CD4-positive, alpha-beta T cell (primary cell): ENCODE data around the gene HERC6. TPM values are rescaled to one million over a fixed set of nuclear protein-coding genes. Genes with fewer than 3 reads are reported as not detected.

Experiments used
- ATAC-seq: fragments of 200-7000 bp; cut with Tn5 transposase; one replicate; pipeline ENCODE4 v1.10.0; 2022; ENCODE audit warnings: mild to moderate bottlenecking; ENCODE audit not compliant: poor library complexity
- CTCF ChIA-PET: fragments of 350-600 bp; sonication (Branson Sonifier 250); formaldehyde crosslinking; loops from one replicate; lab custom pipeline; 2021; ENCODE audit warnings: antibody characterized with exemption, inconsistent platforms; lab: Charles Lee
- POLR2A ChIA-PET: fragments of 350-600 bp; sonication (Branson Sonifier 250); formaldehyde crosslinking; loops from one replicate; lab custom pipeline; 2021; ENCODE audit warnings: antibody characterized with exemption, inconsistent platforms; lab: Charles Lee
- DNase-seq, 14 experiments: peaks; one replicate each; pipeline ENCODE4 v3.0.0-alpha.2; 2013 to 2020; ENCODE audit warnings: mixed read lengths in 2 of 14
- H3K27ac ChIP-seq, 2 donors: one replicate each; pipeline versions ENCODE4 v1.5.1 to v1.7.0; 2013; ENCODE audit warnings: low read length in 2 of 2, low read depth in 1 of 2, mild to moderate bottlenecking in 1 of 2
- H3K27me3 ChIP-seq, 2 experiments: 1 replicate in 1 of 2; 2 replicates in 1 of 2; pipeline versions ENCODE4 v1.6.1 to v1.7.0; 2013; ENCODE audit warnings: low read length in 2 of 2, control low read depth in 1 of 2, mild to moderate bottlenecking in 1 of 2, moderate library complexity in 1 of 2; ENCODE audit not compliant: insufficient read depth in 2 of 2, control insufficient read depth in 1 of 2
- H3K36me3 ChIP-seq: one replicate; pipeline ENCODE4 v1.6.1; 2013; ENCODE audit warnings: low read length, control low read depth; ENCODE audit not compliant: insufficient read depth
- H3K4me1 ChIP-seq: one replicate; pipeline ENCODE4 v1.6.1; 2013; ENCODE audit warnings: low read length, control low read depth; ENCODE audit not compliant: insufficient read depth
- H3K4me3 ChIP-seq: one replicate; pipeline ENCODE4 v1.5.1; 2013; ENCODE audit warnings: mild to moderate bottlenecking, low read length, moderate library complexity
- H3K9me3 ChIP-seq, 2 experiments: 1 replicate in 1 of 2; 2 replicates in 1 of 2; pipeline versions ENCODE4 v1.6.1 to v1.7.0; 2013; ENCODE audit warnings: low read length in 2 of 2, mild to moderate bottlenecking in 2 of 2, control low read depth in 1 of 2, moderate library complexity in 1 of 2; ENCODE audit not compliant: control insufficient read depth in 1 of 2, insufficient read depth in 1 of 2
- H3K27ac Mint-ChIP-seq: one replicate; pipeline ENCODE4 v1.8.0; 2020; ENCODE audit warnings: mixed read lengths
- H3K27me3 Mint-ChIP-seq: one replicate; pipeline ENCODE4 v1.8.0; 2021; ENCODE audit warnings: mixed read lengths
- H3K36me3 Mint-ChIP-seq: one replicate; pipeline ENCODE4 v1.8.0; 2021; ENCODE audit warnings: low read depth, mixed read lengths
- H3K4me1 Mint-ChIP-seq: one replicate; pipeline ENCODE4 v1.8.0; 2021; ENCODE audit warnings: low read depth, mixed read lengths
- H3K4me3 Mint-ChIP-seq: one replicate; pipeline ENCODE4 v1.8.0; 2020; ENCODE audit warnings: mild to moderate bottlenecking, mixed read lengths
- H3K9me3 Mint-ChIP-seq: one replicate; pipeline ENCODE4 v1.8.0; 2020; ENCODE audit warnings: mixed read lengths
- intact Hi-C, 2 experiments: fragments of 100-400 bp; cut with DNase I in 1 of 2; cut with micrococcal nuclease in 1 of 2; formaldehyde crosslinking; loops; one replicate each; pipeline versions ENCODE4 v1.15.1 to v1.9.0; 2023 to 2025; cut with DNase I, micrococcal nuclease
- total RNA-seq, 174 experiments: library from RNA in 2 of 174; stranded (reverse) in 2 of 174; gene quantifications; one replicate each; pipeline ENCODE4 v1.2.3 and lab custom pipeline; 2021 to 2026
- TF ChIP-seq, protein P1 (sequence below): fragments of 200-600 bp; IDR thresholded peaks from one replicate; pipeline ENCODE4 v1.8.0; 2022; ENCODE audit warnings: antibody characterized with exemption, mild to moderate bottlenecking

HERC6 gene
- total RNA-seq, 2 experiments from 2014 or later = 9.5 to 10.6 TPM

DNA sequence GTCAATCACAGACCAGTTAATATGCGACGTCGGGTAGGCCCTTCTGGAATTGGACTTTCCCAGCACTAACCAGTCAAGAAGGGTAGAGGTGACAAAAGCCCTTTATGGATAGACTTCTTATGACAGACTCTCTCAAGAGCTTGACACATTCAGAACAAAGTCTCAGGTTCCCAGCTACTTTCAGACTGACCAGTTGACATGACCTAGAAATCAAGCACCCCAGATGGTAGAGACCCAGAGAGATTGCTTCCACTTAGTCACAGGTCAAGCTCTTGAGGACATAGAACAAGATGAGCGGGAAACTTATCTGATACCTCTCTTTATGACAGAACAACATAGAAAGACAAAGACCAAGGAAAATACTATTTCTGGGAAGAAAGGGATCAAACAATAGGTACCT lies 21.4 kb upstream of the HERC6 start:
- ChIA-PET CTCF (no interaction called here), POLR2A (no interaction called here)
- Mint-ChIP-seq H3K9me3 (peaks cover 4% of the 10 kb centered on the region), H3K4me3 (no peak overlapping the region), H3K27me3 (no peaks in the 10 kb centered on the region), H3K4me1 (no peaks in the 10 kb centered on the region), H3K36me3 (no peaks in the 10 kb centered on the region), H3K27ac (no peak overlapping the region)
- no peaks in the 10 kb centered on the region for H3K36me3 ChIP-seq
- DNase-seq (no peak), ATAC-seq (no peak)
- TF ChIP-seq, protein P1, sequence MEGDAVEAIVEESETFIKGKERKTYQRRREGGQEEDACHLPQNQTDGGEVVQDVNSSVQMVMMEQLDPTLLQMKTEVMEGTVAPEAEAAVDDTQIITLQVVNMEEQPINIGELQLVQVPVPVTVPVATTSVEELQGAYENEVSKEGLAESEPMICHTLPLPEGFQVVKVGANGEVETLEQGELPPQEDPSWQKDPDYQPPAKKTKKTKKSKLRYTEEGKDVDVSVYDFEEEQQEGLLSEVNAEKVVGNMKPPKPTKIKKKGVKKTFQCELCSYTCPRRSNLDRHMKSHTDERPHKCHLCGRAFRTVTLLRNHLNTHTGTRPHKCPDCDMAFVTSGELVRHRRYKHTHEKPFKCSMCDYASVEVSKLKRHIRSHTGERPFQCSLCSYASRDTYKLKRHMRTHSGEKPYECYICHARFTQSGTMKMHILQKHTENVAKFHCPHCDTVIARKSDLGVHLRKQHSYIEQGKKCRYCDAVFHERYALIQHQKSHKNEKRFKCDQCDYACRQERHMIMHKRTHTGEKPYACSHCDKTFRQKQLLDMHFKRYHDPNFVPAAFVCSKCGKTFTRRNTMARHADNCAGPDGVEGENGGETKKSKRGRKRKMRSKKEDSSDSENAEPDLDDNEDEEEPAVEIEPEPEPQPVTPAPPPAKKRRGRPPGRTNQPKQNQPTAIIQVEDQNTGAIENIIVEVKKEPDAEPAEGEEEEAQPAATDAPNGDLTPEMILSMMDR = no peak
- no peaks in the 10 kb centered on the region for H3K27me3 ChIP-seq
- H3K27ac ChIP-seq = no peak overlapping the region
- no peak overlapping the region for H3K4me3 ChIP-seq
- intact Hi-C loops = no loop called here
- H3K9me3 ChIP-seq = peaks cover 5 to 16% of the 10 kb centered on the region in 2 experiments
- no peaks in the 10 kb centered on the region for H3K4me1 ChIP-seq

DNA sequence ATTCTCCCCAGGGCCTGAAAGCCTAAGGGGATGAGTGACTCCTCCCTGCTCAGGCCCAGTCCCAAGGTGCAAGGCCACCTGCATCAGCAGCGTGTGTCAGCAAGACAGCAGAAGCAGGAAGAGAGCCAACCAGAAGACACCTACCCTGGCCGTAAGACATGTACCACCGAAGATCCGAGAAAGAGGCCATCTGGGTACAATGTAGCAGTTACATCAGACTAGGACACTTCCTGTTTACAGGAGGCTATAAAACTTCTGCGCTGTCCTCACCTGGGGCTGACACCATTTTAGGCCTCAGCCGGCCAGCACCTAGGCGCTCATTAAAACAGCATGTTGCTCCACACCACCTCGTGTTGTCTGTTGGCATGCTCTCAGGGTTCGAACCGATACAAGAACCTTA lies 19.1 kb upstream of the HERC6 start:
- H3K4me1 Mint-ChIP-seq = no peaks in the 10 kb centered on the region
- ChIA-PET CTCF (no interaction called here), POLR2A (no interaction called here)
- TF ChIP-seq, protein P1 = no peak
- DNase-seq (no peak), ATAC-seq (no peak)
- Histone ChIP-seq H3K4me1 (no peaks in the 10 kb centered on the region), H3K4me3 (no peak overlapping the region), H3K36me3 (no peaks in the 10 kb centered on the region), H3K9me3 (peaks cover 11 to 19% of the 10 kb centered on the region in 2 experiments), H3K27ac (no peak overlapping the region), H3K27me3 (no peaks in the 10 kb centered on the region)
- no peaks in the 10 kb centered on the region for H3K36me3 Mint-ChIP-seq
- intact Hi-C loops = no loop called here
- peaks cover 6% of the 10 kb centered on the region for H3K9me3 Mint-ChIP-seq
- no peak overlapping the region for H3K4me3 Mint-ChIP-seq
- H3K27ac Mint-ChIP-seq = no peak overlapping the region
- H3K27me3 Mint-ChIP-seq = no peaks in the 10 kb centered on the region

DNA sequence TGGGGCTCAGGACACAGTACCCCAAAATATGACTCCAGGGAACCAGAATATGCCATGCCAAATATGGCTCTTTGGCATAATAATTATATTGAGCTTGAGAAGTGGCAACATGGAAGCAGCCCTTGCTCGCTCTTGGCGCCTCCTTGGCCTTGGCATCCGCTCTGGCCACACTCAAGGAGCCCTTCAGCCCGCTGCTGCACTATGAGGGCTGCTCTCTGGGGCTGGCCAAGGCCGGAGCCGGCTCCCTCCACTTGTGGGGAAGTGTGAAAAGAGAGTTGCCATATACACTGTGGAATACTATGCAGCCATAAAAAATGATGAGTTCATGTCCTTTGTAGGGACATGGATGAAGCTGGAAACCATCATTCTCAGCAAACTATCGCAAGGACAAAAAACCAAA lies 18.4 kb upstream of the HERC6 start:
- Mint-ChIP-seq H3K4me1 (no peaks in the 10 kb centered on the region), H3K4me3 (no peak overlapping the region), H3K9me3 (peaks cover 6% of the 10 kb centered on the region), H3K27ac (no peak overlapping the region), H3K36me3 (no peaks in the 10 kb centered on the region), H3K27me3 (no peaks in the 10 kb centered on the region)
- POLR2A ChIA-PET = no interaction called here
- H3K9me3 ChIP-seq = peaks cover 11 to 19% of the 10 kb centered on the region in 2 experiments
- no peak overlapping the region for H3K27ac ChIP-seq
- DNase-seq (no peak), ATAC-seq (no peak)
- CTCF ChIA-PET = no interaction called here
- no peaks in the 10 kb centered on the region for H3K27me3 ChIP-seq
- no peaks in the 10 kb centered on the region for H3K4me1 ChIP-seq
- intact Hi-C loops = loop anchor here in 1 of 2 experiments (10.0 kb wide), 1 partner anchor 155 kb away; no protein-coding TSS in a partner anchor
- no peak overlapping the region for H3K4me3 ChIP-seq
- TF ChIP-seq, protein P1 = no peak
- no peaks in the 10 kb centered on the region for H3K36me3 ChIP-seq
